Muscle layer of colon (tissue), 2 donors: ENCODE measurements around the gene PLEKHG4.
A peak's percentile ranks its signal among the peaks of the same experiment; 100 is the strongest.

Experiments
- H3K27ac ChIP-seq: one replicate; pipeline ENCODE4 v1.7.0; 2013; ENCODE audit warnings: low read depth, mild to moderate bottlenecking, low read length, moderate library complexity
- H3K27me3 ChIP-seq, 2 donors: one replicate each; pipeline ENCODE4 v1.7.0; 2013; ENCODE audit warnings: low read length in 2 of 2, mild to moderate bottlenecking in 2 of 2; ENCODE audit not compliant: insufficient read depth in 2 of 2, control insufficient read depth in 1 of 2
- H3K36me3 ChIP-seq: one replicate; pipeline ENCODE4 v1.7.0; 2013; ENCODE audit warnings: mild to moderate bottlenecking, low read length; ENCODE audit not compliant: insufficient read depth
- H3K4me1 ChIP-seq: one replicate; pipeline ENCODE4 v1.7.0; 2013; ENCODE audit warnings: mild to moderate bottlenecking, low read length; ENCODE audit not compliant: insufficient read depth
- H3K4me3 ChIP-seq, 2 donors: one replicate each; pipeline ENCODE4 v1.7.0; 2013; ENCODE audit warnings: low read length in 2 of 2, low read depth in 1 of 2, mild to moderate bottlenecking in 1 of 2, moderate library complexity in 1 of 2
- H3K9ac ChIP-seq: one replicate; pipeline ENCODE4 v1.7.0; 2013; ENCODE audit warnings: low read length
- H3K9me3 ChIP-seq: one replicate; pipeline ENCODE4 v1.7.0; 2013; ENCODE audit warnings: mild to moderate bottlenecking, low read length
- donor health status: abdominal sarcoma.
- donor health status: Adenocarcinoma of cecum.

Gene PLEKHG4

GRCh38 chr16:67301080-67301782 is 21.9 kb downstream of the PLEKHG4 start:
- Histone ChIP-seq H3K4me3 (no peak overlapping the region), H3K9me3 (no peaks in the 10 kb centered on the region), H3K27me3 (no peaks in the 10 kb centered on the region), H3K36me3 (no peaks in the 10 kb centered on the region), H3K4me1 (no peaks in the 10 kb centered on the region), H3K9ac (no peak overlapping the region), H3K27ac (no peak overlapping the region)

DNA sequence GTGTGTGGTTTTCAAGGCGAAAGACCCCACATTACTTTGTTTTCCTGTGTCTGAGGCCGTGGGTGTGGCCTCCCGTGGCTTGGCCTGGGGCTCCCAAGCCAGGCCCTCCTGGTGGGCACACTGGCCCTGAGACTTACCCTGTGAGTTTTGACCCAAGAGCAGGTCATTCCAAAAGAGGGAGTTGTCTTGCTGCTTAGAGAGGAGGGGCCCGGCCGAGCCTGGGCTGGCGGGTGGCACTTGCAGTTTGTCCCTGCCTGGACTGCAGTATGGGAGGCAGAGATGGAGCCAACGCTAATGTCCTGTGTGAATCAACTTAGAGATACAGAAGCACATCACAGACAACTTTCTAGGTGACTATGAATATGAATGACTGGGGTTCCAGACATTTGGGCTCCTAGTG is 22.7 kb downstream of the PLEKHG4 start:
- Histone ChIP-seq H3K27ac (no peak overlapping the region), H3K4me3 (no peak overlapping the region), H3K9ac (no peak overlapping the region)

GRCh38 chr16:67302970-67303369 is 23.6 kb downstream of the PLEKHG4 start:
- Histone ChIP-seq H3K9me3 (no peaks in the 10 kb centered on the region), H3K27me3 (no peaks in the 10 kb centered on the region), H3K4me1 (no peaks in the 10 kb centered on the region), H3K27ac (no peak overlapping the region), H3K36me3 (no peaks in the 10 kb centered on the region), H3K9ac (no peak overlapping the region), H3K4me3 (no peak overlapping the region)

More for the DNA sequence above, 22.7 kb downstream of the PLEKHG4 start:
- Histone ChIP-seq H3K36me3 (no peaks in the 10 kb centered on the region), H3K27me3 (no peaks in the 10 kb centered on the region), H3K9me3 (no peaks in the 10 kb centered on the region), H3K4me1 (no peaks in the 10 kb centered on the region)

GRCh38 chr16:67304020-67304419 is 24.7 kb downstream of the PLEKHG4 start:
- Histone ChIP-seq H3K36me3 (no peaks in the 10 kb centered on the region), H3K9me3 (no peaks in the 10 kb centered on the region), H3K27ac (no peak overlapping the region), H3K27me3 (no peaks in the 10 kb centered on the region), H3K4me1 (no peaks in the 10 kb centered on the region), H3K9ac (no peak overlapping the region), H3K4me3 (no peak overlapping the region)

GRCh38 chr16:67305216-67306071 is 26.1 kb downstream of the PLEKHG4 start:
- no peak overlapping the region for H3K4me3 ChIP-seq
- no peaks in the 10 kb centered on the region for H3K36me3 ChIP-seq
- no peaks in the 10 kb centered on the region for H3K4me1 ChIP-seq
- no peak overlapping the region for H3K9ac ChIP-seq
- no peaks in the 10 kb centered on the region for H3K27me3 ChIP-seq
- no peaks in the 10 kb centered on the region for H3K9me3 ChIP-seq
- no peak overlapping the region for H3K27ac ChIP-seq

DNA sequence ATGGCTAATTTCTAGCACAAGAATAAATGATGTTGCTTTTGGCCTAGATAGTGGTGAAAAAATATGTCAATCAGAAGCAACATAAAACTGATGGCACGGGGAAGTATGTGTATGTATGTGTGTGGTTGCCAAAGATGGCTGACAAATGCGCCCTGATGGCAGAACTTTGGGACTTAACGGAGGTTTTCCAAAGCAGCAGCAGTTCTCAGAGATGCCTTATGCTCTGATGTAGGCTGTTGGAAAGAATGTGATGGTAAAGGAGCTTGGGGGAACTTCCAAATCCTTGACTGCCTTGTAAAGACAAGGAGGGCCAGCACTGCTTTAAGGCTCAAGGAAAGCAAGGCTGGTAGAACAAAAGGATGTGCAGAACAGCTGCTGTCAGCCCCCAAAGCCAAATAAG is 31.2 kb downstream of the PLEKHG4 start:
- Histone ChIP-seq H3K27ac (no peak overlapping the region), H3K4me3 (no peak overlapping the region), H3K36me3 (no peaks in the 10 kb centered on the region), H3K4me1 (no peaks in the 10 kb centered on the region), H3K9ac (no peak overlapping the region), H3K9me3 (no peaks in the 10 kb centered on the region), H3K27me3 (no peaks in the 10 kb centered on the region)

GRCh38 chr16:67311607-67312488 is 32.5 kb downstream of the PLEKHG4 start:
- no peaks in the 10 kb centered on the region for H3K9me3 ChIP-seq
- H3K27me3 ChIP-seq: no peaks in the 10 kb centered on the region
- no peak overlapping the region for H3K27ac ChIP-seq
- no peak overlapping the region for H3K9ac ChIP-seq
- no peak overlapping the region for H3K4me3 ChIP-seq
- no peaks in the 10 kb centered on the region for H3K4me1 ChIP-seq
- no peaks in the 10 kb centered on the region for H3K36me3 ChIP-seq

GRCh38 chr16:67312719-67313118 is 33.4 kb downstream of the PLEKHG4 start:
- H3K9ac ChIP-seq: no peak overlapping the region
- no peaks in the 10 kb centered on the region for H3K36me3 ChIP-seq
- no peaks in the 10 kb centered on the region for H3K9me3 ChIP-seq
- no peaks in the 10 kb centered on the region for H3K27me3 ChIP-seq
- H3K27ac ChIP-seq: no peak overlapping the region
- no peaks in the 10 kb centered on the region for H3K4me1 ChIP-seq
- no peak overlapping the region for H3K4me3 ChIP-seq

DNA sequence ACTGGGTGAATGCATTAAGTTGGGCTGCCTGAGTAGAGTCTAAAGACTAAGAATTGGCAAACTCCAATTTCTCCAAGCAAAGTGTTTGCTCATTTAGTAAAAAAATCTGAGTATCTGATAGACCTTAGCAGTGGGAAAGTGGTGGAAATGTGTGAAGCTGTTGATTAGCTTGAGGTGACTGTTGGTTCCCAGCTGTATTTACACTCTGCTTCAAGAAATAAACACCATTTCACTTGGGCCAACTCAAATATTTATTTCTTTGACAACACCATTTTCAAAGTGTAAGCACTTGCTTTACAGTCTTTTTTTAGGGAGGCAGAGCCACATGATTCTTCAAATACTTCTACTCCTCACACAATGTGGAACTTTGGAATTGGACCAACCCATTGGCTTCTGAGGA is 38.5 kb downstream of the PLEKHG4 start:
- H3K27me3 ChIP-seq: peaks cover 0 to 9% of the 10 kb centered on the region in 2 donors
- H3K4me1 ChIP-seq: no peaks in the 10 kb centered on the region
- no peaks in the 10 kb centered on the region for H3K36me3 ChIP-seq
- H3K4me3 ChIP-seq: no peak overlapping the region
- H3K27ac ChIP-seq: no peak overlapping the region
- no peak overlapping the region for H3K9ac ChIP-seq
- H3K9me3 ChIP-seq: no peaks in the 10 kb centered on the region

- no peak overlapping the region for H3K9ac ChIP-seq
- H3K9me3 ChIP-seq: no peaks in the 10 kb centered on the region
- H3K36me3 ChIP-seq: no peaks in the 10 kb centered on the region
- H3K4me1 ChIP-seq: peaks cover 3% of the 10 kb centered on the region
- H3K27me3 ChIP-seq: peaks cover 6 to 13% of the 10 kb centered on the region in 2 donors
- H3K27ac ChIP-seq: no peak overlapping the region
- peak overlapping the region; percentile 20 to 56 for H3K4me3 ChIP-seq
Measured at GRCh38 chr16:67326115-67326471, 46.8 kb downstream of the PLEKHG4 start.
